GM11168 (cell line): Measurements from ENCODE around the gene RUSF1.

Source experiments
- in situ Hi-C: fragments of 300-500 bp; cut with MboI; formaldehyde crosslinking; loops from one replicate; pipeline ENCODE4 v1.12.0; 2022; ENCODE audit warnings: low sequenced_read_pairs; ENCODE audit not compliant: unreplicated experiment

The RUSF1 gene

DNA sequence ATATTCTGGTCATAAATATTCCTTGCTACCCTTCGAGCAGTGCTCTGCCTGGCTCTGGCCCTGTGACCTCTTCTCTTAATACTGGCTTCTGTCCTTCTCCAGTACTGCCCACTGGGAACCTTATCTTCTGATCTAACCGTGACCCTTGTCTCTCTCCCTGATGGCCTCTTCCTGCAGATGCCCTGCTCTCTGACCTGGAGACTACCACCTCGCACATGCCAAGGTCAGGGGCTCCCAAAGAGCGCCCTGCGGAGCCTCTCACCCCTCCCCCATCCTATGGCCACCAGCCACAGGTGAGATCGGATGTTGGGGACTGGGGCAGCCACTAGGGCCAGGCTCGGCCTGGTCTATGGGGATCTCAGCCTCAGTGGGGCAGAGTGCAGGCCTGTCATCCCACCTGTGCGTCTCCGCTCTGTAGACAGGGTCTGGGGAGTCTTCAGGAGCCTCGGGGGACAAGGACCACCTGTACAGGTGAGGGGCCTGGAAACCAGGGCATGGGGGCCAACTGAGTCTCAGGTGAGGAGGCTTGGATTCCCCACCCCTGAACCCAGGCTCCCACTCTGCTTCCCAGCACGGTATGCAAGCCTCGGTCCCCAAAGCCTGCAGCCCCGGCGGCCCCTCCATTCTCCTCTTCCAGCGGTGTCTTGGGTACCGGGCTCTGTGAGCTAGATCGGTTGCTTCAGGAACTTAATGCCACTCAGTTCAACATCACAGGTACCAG, 34.8 kb downstream of the RUSF1 start:
- in situ Hi-C loops, result no loop called here

- in situ Hi-C loops, result no loop called here
Observed at GRCh38 chr16:31472709-31473203, 35.4 kb downstream of the RUSF1 start.

GRCh38 chr16:31471875-31472708, 36.1 kb downstream of the RUSF1 start, which contains the start of gene TGFB1I1:
Gene TGFB1I1, plus strand, starts transcription at chr16:31472152. Its CDS starts 37 bp downstream, at chr16:31472189.
- in situ Hi-C loops, result no loop called here

- in situ Hi-C loops, result no loop called here
Observed at GRCh38 chr16:31471241-31471874, 36.8 kb downstream of the RUSF1 start.

DNA sequence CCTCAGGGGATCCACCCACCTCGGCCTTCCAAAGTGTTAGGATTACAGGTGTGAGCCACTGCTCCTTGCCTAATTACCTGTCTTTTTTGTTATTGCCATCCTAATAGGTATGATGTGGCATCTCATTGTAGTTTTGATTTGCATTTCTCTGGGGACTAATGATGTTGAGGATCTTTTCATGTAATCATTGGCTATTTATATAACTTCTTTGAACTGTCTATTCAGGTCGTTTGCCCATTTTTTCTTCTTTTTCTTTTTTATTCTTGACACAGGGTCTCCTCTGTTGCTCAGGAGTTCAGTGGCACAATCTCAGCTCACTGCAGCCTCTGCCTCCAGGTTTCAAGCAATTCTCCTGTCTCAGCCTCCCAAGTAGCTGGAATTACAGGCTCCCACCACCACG, 37.6 kb downstream of the RUSF1 start:
- in situ Hi-C loops, result no loop called here

GRCh38 chr16:31467858-31468257, 40.3 kb downstream of the RUSF1 start:
- in situ Hi-C loops, result no loop called here

DNA sequence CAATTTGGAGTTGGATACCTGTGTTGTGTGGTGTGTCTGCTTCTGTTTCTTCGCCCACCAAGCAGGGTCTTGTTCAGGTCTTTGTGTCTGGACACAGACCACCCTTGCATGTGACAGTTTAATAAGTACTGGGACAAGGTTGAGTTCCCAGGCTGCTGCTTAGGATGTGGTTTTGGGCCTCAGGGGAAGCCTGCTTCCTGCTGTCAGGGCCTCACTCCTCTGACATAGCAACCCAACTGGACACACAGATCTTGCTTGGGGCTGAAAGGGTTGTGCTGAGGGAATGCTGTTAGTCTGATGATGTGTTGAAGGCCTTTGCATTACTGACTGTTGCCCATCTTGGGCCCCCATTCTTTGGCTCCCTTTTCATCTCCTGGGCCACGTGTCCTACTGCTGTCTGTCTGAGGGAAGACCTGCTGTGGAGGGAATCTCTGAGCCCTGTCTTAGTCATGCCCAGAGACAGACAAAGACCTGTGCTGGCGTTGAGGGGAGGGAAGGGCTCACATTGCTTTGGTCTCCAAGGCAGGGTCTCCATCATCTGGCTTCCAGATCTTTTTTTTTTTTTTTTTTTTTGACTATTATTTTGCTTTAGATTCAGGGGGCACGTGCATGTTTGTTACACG, 40.9 kb downstream of the RUSF1 start:
- in situ Hi-C loops, result no loop called here

- in situ Hi-C loops, result no loop called here
Observed at GRCh38 chr16:31466381-31466841, 41.8 kb downstream of the RUSF1 start.

DNA sequence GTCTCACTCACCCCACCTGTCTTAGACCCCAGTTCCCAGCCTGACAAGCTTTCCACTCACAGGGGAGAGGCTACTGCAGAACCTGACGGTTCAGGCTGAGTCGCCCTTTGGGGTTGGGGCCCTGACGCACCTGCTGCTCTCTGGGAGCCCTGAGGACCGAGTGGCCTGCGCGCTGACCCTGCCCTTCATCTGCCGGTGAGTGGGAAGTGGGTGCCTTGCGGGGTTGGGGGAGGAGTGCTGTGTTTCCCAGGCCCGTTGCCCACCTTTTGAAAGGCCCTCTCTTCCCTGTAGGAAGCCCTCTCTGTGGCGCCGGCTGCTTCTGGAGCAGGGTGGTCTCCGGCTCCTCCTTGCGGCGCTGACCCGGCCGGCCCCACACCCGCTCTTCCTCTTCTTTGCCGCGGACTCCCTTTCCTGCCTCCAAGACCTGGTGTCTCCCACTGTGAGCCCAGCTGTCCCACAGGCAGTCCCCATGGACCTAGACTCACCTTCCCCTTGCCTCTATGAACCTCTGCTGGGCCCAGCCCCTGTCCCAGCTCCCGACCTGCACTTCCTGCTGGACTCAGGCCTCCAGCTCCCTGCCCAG, 42.3 kb downstream of the RUSF1 start:
- in situ Hi-C loops, result no loop called here

GRCh38 chr16:31464781-31465260, 43.4 kb downstream of the RUSF1 start:
- in situ Hi-C loops, result no loop called here

GRCh38 chr16:31464348-31464769, 43.8 kb downstream of the RUSF1 start:
- in situ Hi-C loops, result no loop called here

GRCh38 chr16:31461921-31462804, 46.0 kb downstream of the RUSF1 start:
- in situ Hi-C loops, result no loop called here

DNA sequence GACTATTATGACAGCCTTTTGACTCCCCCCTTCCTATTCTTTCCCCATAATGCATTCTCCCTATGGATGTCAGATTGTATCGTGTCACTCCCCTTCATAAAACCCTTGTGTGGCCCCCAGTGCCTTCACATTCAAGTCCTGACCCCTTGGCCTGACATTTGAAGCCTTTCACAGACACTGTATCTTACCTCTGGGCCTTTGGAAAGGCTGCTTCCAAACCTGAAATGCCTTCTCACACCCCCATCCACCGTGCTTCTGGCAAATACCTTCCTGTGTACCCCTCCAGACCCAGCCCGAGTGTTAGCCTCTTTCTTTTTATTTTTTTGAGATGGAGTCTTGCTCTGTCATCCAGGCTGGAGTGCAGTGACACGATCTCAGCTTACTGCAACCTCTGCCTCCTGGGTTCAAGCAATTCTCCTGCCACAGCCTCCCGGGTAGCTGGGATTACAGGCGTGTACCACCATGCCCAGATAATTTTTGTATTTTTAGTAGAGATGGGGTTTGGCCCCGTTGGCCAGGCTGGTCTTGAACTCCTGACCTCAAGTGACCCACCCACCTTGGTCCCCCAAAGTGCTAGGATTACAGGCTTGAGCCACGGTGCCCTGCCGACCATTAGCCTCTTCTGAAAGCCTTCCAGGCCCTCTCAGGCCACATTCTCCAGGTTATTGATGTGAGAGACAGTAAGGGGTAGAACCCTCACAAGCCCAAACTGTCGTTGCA, 46.8 kb downstream of the RUSF1 start:
- in situ Hi-C loops, result no loop called here

DNA sequence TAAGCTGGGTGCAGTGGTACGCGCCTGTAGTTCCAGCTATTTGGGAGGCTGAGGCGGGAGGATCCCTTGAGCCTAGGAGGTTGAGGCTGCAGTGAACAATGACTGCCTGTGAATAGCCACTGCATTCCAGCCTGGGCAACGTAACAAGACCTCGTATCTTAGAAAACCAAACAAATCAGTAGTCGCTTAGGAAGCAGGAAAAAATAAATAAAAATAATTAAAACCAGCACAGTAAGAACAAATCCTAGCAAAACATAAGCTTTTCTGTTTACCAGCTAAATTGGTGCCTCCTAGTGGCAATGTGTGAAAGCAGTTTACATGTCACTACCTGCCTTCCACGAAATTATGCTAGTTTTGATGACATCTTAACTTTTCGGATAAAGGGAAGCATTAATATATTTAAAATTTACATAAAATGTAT, 47.6 kb downstream of the RUSF1 start:
- in situ Hi-C loops, result no loop called here

- in situ Hi-C loops, result no loop called here
Observed at GRCh38 chr16:31459687-31460581, 48.3 kb downstream of the RUSF1 start.

GRCh38 chr16:31458844-31459686, 49.1 kb downstream of the RUSF1 start, which contains the start of gene ARMC5:
Gene ARMC5, plus strand, starts transcription at chr16:31459501. Its CDS starts 24 bp downstream, at chr16:31459525.
- in situ Hi-C loops, result no loop called here
